Measurements from ENCODE around the gene RANBP6.
A peak's percentile ranks its signal among the peaks of the same experiment; 100 is the strongest.
"Not testable (repeated sequence)": the region's sequence is repeated elsewhere in the genome, so short reads cannot be mapped to it uniquely, and the experiment has no call there.

Gene RANBP6

DNA sequence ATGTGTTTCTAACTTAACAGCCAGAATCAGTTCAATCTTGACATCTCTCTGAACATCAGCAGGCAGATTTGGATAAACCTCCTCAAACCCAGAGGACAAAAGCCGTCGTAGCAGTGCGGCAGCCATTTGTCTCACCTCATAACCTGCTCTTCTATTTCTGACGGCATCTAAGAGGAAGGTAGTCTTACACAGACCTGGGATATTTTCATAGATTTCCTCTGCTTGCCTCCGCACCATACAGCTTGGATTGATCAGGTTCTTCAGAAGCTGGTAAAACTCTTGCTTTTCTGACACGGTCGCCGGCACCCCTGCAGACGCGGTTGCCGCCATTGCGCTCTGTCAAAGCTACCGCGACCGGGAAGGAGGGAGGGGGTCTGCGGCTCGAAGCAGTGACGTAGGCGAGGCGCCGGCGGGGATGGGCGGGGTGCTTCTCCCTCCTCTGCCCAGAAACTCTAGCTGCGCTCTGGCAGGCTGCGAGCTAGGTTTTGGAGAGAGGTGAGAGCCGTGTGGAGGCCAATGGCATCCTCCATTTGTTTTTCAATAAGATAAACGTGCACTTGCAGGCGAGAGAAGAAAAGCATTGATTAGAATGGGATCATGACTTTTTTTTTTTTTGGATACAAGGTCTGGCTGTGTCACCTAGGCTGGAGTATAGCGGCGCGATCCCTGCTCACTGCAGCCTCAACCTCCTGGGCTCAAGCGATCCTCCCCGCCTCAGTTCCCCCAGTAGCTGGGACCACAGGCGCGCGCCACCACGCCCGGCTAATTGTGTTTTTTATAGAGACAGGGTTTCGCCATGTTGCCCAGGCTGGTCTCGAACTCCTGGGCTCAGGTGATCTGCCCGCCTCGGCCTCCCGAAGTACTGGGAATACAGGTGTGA, at the start of gene RANBP6:
TSS of gene RANBP6 (minus strand) at position 347 of the 880 bp plus-strand sequence. CDS start at position 330, 17 bp downstream.
- peak; percentile 85 for DNase-seq (ENCODE audit: low read depth)

DNA sequence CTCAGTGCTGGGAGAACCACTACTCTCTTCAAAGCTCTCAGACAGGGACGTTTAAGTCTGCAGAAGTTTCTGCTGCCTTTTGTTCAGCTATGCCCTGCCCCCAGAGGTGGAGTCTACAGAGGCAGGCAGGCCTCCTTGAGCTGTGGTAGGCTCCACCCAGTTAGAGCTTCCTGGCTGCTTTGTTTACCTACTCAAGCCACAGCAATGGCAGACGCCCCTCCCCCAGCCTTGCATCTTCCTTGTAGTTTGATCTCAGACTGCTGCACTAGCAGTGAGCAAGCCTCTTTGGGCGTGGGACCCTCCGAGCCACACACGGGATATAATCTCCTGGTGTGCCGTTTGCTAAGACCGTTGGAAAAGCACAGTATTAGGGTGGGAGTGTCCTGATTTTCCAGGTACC, 47.7 kb upstream of the RANBP6 start:
- not testable (repeated sequence) for DNase-seq (ENCODE audit: low read depth)

DNA sequence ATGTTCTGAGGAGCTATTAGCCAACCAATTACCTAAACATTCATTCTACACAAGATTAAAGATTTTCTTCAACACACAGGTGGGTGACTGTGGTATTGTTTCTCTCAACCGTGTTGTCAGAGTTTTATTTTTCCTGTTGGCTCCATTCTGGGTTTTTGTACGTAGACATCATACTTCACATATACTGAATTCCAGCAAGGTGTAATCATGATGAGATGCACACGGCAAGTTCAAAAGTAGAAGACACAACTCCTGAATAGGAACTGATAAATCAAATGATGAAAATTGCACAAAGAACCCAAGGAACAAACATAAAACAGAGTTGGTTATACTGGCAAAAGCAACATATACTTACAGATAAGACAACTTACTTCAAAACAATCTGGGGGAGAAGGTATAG, 40.2 kb upstream of the RANBP6 start:
- DNase-seq (ENCODE audit: low read depth): no peak

DNA sequence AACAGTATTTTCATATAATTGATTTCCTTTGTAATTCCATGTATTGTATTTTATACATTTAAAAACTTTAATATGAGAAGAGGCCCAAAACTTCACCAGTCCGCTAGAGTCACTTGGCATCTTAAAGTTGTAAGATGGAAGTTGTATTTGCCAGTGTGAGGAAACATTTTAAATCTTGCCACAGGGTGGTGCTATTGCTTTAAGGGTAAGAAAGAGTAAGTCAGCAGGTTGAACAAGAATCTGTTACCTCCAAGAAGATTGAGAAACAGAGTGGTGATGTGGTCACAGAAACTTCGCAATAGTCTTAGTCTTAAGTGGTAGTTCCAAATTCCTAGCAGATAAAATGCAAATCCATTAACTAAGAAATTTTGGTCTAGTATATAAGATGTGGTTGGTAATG, 39.8 kb upstream of the RANBP6 start:
- DNase-seq (ENCODE audit: low read depth): no peak

DNA sequence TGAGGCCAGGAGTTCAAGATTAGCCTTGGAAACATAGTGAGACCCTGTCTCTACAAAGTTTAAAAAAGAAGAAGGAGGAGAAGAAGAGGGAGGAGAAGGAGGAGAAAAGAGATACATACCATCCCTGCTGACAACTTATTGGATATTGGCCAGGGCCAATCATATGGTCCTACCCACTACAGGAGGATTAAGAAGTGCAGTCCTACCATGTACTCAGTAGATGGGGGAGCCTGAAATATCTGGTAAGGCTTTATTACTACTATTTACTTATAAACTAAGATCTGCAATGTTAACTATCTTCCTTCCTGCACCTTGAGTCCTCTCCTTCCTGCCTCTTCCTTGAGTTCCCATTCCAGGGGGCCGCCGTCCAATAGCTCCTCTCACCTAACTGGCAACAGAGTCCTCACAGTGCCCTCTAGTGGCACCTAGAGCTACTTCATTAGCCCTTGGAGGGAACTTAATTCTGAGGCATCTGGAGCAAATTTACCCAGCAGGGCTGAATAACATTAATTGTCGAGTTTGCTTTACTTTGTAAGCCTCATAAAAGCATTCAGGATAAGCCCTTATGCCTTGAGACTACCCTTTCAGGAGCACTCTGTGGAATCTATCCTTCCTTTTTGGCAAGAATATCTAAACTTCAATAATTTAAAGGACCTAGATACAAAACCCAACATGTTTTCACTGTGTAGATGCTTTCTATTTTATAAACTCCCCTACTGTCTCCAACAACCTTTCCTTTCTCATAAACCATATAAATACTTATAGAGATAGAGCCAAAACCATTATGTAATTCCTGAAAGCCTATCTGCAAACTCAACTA, 39.1 kb upstream of the RANBP6 start:
- DNase-seq (ENCODE audit: low read depth): peak; percentile 28

DNA sequence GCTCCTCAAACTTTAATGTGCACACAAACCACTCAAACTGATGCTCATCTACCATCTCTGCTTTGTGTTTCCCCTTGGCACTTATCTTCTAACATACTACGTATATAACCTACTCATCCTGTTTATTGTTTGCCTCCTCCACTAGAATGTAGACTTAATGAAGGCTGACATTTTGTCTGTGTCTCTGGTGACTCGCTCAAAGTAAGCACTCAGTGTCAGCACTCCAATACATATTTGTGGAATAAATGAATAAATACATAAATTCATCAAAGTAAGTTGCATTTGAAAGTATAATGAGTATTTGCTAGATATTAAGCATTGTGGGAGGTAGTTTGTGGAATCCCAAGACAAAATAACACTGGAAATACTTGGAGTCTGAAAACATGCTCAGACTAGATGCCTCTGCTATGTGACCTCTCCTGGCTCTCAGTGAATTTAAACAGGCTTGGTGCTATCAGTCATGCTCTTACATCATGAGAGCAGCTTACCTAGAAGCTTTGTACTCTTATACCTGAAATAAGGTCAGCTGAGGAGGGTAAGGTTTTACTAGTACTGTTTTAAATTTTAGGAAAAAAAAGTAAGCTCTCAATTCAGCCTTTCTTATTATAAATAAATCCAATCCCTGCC, 37.0 kb upstream of the RANBP6 start:
- no peak for DNase-seq (ENCODE audit: low read depth)

DNA sequence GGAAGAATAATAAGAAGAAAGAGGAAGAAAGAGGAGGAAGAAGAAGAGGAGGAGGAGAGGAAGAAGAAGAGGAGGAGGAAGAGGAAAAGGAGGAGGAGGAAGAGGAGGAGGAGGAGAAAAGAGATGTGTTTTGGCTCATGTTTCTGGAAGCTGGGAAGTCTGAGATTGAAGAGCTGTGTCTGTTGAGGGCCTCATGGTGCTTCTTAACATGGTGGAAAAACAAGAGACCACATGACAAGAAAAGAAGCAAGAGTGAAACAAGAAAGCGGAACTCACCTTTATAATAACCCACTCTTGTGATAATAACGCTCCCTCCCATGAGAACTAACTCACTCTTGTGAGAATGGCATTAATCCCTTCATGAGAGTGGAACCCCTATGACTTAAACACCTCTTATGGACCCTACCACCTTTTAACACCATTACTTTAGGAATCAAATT, 36.1 kb upstream of the RANBP6 start:
- DNase-seq (ENCODE audit: low read depth): no peak

DNA sequence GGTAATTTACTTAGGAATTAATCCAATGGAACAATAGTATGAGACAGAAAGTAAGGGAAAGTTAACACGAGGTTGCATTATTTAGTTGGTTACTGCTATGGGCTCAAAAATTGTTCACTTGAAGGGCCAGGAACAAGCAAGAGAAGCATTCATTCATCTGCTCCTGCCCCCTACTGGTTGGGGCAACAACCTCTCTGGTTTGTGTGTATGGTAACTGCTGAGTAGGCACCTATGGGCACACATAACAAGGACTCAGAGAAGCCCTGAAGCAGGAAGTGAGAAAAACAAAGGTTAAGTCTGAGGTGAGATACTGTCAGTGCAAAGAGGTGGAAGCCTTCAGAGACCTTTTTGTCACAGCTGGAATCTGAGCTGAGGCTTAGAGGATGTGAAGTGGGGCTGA, 34.4 kb upstream of the RANBP6 start:
- DNase-seq (ENCODE audit: low read depth): no peak

DNA sequence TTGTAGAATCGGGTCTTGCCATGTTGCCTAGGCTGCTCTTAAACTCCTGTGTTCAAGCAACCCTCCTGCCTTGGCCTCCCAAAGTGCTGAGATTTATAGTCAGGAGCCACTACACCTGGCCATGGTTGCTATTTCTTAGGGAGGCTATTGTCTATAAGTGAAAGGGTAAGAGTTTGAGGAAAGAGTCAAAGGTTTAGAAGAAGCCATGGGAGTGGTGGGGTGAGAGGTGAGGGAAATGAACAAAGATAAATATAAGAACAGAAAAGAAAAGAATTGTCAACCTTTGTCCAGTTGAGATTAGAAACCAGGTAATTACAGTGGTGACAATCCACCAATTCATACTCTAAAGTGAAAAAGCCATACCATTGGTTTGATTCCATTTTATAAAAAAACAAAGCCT, 32.6 kb upstream of the RANBP6 start:
- DNase-seq (ENCODE audit: low read depth): no peak

DNA sequence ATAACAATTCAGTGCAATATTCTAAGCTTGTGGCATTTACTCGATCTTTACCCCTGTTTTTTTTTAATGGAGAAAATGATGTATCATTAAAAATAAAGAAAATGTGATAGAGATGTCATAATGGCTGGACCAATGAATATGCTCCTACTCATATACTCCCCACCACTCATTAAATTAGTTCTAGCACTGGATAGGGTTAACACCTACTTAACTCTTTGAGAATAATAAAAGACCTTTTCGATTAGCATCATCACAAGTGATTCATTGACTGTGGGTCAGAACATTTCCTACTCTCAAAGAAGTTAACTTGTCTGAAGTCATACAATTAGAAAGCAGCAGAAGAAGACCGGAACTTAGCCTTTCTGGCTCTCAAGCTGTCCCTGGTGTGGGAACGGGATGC, 31.6 kb upstream of the RANBP6 start:
- no peak for DNase-seq (ENCODE audit: low read depth)

DNA sequence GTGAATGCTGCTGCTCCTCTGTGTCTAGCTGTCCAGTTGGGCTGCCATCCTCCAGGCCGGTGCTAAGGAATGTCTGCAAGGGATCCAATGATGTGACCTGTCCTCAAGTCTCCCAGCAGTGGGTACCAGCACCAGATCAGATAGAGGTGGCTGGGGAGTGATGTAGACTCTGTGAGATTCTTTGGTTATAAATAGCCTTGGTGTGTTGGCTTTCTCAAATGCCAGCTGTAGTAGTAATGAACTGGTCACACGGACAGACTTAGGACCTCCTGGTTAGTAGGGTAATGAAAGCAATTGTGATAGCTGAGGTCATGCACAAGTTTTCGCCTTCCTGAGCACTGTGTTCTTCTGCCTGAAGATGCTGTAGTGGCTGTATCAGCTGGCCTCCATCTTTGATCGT, 29.9 kb upstream of the RANBP6 start:
- no peak for DNase-seq (ENCODE audit: low read depth)

DNA sequence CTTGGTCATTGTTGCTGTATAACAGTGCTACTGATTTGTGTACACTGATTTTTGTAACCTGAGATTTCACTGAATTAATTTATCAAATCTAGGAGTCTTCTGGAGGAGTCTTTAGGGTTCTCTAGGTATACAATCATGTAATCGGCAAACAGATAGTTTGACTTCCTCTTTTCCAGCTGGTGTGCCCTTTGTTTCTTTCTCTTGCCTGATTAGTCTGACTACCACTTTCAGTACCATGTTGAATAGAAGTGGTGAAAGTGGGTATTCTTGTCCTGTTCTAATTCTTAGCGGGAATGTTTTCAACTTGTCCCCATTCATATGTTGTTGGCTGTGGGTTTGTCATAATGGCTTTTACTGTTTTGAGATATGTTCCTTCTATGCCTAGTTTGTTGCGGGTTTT, 24.7 kb upstream of the RANBP6 start:
- no peak for DNase-seq (ENCODE audit: low read depth)

DNA sequence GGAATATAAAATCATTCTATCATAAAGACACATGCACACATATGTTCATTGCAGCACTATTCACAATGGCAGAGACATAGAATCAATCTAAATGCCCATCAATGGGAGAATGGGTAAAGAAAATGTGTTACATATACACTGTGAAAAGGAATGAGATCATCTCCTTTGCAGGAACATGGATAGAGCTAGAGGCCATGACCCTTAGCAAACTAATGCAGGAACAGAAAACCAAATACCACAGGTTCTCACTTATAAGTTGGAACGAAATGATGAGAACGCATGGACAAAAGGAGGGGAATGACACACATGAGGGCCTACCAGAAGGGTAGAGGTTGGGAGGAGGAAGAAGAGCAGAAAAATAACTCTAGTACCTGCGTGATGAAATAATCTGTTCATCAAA, 21.0 kb upstream of the RANBP6 start:
- DNase-seq (ENCODE audit: low read depth): no peak

DNA sequence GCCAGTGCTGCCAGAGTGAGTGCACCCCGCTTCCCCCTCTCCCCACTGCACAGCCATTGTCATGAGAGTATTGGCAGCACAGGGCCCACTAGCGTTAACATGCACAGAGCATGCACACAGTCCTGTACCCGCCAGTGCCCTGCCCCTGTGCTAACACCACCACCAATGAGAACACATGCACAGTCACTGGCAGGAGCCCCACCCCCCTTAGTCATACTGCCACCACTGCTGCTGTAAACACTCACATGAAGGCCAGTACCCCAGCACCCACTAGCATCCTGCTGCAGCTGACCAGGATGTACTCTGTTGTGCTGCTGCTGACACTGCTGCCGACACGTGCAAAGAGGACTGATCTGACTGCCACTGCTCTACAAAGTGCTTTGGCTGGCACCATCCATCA, 19.5 kb upstream of the RANBP6 start:
- no peak for DNase-seq (ENCODE audit: low read depth)

DNA sequence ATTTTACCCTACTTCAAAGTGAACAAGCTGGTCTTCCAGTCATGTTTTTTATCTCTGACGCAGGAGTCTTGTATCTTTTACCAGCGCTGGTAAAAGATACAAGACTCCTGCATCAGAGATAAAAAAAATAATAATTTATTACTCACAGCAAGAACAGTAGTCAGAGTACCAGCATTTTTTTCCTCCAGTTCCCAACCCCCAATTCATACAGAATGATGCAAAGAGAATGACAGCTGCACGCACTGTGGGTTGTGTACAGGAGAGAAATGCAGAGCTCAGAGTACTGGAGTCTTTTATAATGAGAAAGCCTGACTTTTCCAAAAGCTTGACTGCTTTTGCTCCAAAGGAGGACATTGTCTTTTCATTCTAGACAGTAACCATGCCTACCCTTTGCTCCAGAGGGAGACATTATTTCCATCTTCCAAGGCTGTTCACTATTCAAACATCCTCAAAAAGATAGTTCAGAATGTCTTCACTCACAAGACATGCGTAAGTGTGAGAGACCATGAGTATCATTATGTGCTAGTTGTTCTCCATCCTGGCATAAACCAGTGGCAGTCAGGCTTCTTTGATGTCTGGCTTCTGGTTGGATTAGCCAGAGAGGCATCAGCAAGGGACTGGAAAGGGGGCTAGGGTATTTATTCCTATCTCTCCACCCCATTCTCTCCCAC, 14.3 kb upstream of the RANBP6 start:
- DNase-seq (ENCODE audit: low read depth): no peak

DNA sequence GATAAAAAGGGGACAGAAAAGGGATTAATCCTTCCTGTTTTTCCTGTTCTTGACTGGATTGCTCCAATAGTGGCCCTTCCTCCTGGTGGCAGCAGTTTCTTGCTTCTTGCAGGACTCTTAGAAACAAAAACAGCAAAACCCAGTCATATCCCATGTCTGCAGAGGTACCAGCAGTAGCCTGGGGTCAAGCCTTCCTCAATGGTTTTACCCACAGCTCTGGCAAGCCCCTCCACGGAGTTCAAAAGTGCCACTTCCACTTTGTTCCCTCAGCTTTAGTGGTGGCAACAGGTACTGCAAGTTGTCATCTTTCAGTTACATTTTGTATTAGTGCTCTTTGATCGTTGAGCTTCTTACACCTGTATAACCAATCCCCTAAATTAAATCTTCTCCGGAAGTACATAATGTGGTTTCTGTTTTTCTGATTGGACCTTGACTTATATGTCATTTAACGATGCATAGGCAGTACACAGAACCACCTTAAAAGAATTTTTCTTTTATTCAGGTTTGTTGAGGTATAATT, 8.7 kb upstream of the RANBP6 start:
- no peak for DNase-seq (ENCODE audit: low read depth)

DNA sequence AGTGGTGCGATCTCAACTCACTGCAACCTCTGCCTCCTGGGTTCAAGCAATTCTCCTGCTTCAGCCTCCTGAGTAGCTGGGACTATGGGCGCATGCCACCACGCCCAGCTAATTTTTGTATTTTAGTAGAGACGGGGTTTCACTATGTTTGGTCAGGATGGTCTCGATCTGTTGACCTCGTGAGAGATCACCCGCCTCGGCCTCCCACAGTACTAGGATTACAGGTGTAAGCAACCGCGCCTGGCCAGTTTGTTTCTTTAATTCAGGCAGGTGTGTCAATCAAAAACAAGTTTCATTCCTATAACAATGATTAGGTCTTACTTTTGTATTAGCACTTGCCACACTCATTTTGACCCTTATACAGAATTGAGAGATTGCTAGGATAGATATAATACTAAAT, 1.6 kb upstream of the RANBP6 start:
- DNase-seq (ENCODE audit: low read depth): not testable (repeated sequence)

DNA sequence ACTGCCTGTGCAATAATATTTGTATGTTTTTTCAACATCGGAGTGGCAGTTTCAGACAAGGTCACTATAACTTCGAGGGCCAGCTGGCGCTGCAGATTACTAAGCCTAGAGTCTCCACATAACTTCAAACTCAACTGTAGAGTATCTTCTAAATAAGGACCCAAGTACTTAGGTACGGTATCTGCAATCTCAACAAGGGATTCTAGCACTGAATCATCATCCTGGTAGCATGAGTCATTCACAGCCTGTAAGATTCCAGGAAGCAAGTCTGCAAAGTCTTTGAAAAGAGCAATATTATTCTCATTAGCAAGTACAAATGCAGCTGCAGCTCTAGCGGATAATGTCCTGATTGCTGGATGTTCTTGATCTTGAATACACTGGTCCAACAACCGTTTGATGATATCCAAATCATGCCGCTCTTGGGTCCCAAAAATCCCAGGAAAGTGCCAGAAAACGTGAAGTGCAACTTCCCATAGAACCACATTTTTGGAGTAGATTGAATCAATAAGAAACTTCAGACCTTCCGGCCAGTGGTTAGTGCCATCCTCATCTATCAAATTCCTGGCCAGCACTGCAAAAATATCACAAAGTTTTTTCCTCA, 654 bp downstream of the RANBP6 start:
- DNase-seq (ENCODE audit: low read depth): no peak

DNA sequence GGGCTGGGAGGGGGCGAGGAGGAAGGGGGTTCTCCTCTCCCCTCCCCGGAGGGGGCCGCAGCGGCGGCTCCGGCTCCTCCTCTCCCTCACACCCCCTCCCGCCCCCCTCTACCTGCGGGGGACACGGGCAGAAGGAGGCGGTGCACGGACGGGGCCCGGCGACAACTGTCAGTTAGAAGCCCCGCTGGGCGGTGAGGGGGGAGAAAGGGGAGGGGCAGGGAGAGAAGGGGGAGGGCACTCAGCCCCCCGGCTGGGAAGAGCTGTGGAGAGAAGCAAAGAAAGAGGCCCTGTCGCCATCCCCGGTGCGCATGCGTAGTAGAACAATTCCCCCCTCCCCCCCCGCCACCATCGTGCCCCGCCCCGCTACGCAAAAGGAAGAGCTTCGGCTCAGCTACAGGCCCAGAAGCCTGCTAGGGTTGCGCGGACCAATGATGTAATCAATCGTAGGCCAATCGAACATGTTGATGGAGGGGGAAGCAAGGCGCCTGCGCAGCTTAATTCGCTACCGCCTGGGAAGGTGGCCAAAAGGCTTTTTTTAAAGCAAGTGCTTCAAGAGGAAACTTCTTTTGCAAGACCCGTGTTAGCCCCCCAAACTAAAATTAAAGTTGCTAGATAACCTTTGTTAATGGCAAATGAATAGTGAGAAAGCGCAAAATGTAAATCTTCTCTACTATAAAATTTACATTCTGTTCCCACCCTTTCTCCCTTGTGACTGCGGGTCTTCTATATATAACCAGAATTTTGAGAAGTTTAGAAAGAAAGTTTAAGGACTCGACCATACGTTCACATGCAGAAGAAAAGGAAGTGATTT, 7.0 kb downstream of the RANBP6 start:
- DNase-seq (ENCODE audit: low read depth): peak; percentile 88

DNA sequence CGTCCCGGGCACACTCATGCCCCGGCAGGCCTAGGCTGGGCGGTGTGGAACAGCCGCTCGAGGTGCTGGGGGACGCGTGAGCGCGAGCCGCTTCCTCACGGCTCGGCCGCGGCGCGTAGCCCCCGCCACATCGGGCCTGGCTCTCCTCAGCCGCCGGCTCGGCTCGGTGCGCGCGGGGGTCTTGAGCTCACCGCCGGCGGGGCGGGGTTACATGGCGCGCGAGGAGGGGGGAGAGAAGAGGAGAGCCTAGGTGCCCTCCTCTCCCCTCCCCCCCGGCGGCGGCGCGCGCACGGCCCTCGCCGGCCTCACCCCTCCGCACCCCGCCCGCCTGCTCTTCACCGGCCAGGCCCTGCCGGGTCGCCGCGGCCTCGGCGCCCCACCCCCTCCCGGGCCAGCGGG, 7.7 kb downstream of the RANBP6 start:
- peak; percentile 71 for DNase-seq (ENCODE audit: low read depth)

All from activated T-helper 9 cell treated with anti-CD3 and anti-CD28 coated beads, Interleukin-2, amount 50 U/mL, for 16 hours (primary cell).